Panc1 (cell line): ENCODE measurements around the gene KRT7. TPM values are rescaled to one million over a fixed set of nuclear protein-coding genes. Genes with fewer than 3 reads are reported as not detected.

ENCODE experiments used
- ATAC-seq: fragments of 200-7000 bp; cut with Tn5 transposase; 2 replicates; pipeline ENCODE4 v1.9.1; 2020; ENCODE audit warnings: mild to moderate bottlenecking, moderate library complexity
- BruUV-seq: library from RNA; stranded (reverse); fragments of 400-500 nt; replicated peaks from 2 replicates; lab custom pipeline; 2021; lab: Mats Ljungman, UMichigan
- CTCF ChIA-PET: fragments of 300-600 bp; sonication (Branson Sonifier 250); formaldehyde crosslinking; loops from one replicate; lab custom pipeline; 2022; ENCODE audit warnings: antibody characterized with exemption; lab: Charles Lee
- POLR2A ChIA-PET: fragments of 300-600 bp; sonication (Branson Sonifier 250); formaldehyde crosslinking; loops from one replicate; lab custom pipeline; 2022; ENCODE audit warnings: antibody characterized with exemption; lab: Charles Lee
- DNase-seq: peaks from one replicate; pipeline ENCODE4 v3.0.0-alpha.2; 2010; ENCODE audit warnings: low read depth, low spot score
- H3K27ac ChIP-seq: 2 replicates; pipeline ENCODE4 v1.5.1; 2011; ENCODE audit warnings: mild to moderate bottlenecking, low read length, inconsistent platforms
- H3K27me3 ChIP-seq: fragments of 200-500 bp; sonication (Bioruptor generic); 2 replicates; pipeline ENCODE4 v1.6.0; 2014; ENCODE audit warnings: low read length, inconsistent platforms; ENCODE audit not compliant: control insufficient read depth, insufficient read depth
- H3K36me3 ChIP-seq: fragments of 200-500 bp; sonication (Bioruptor generic); 2 replicates; pipeline ENCODE4 v1.5.1; 2014; ENCODE audit warnings: inconsistent platforms, mild to moderate bottlenecking, low read length, moderate library complexity; ENCODE audit not compliant: control insufficient read depth, insufficient read depth
- H3K4me1 ChIP-seq: 2 replicates; pipeline ENCODE4 v1.5.1; 2011; ENCODE audit warnings: inconsistent platforms, mild to moderate bottlenecking, low read length, moderate library complexity; ENCODE audit not compliant: control insufficient read depth, insufficient read depth
- H3K4me3 ChIP-seq, 2 experiments: 2 replicates each; pipeline ENCODE4 v1.5.1; 2011 to 2012; ENCODE audit warnings: low read depth in 2 of 2, low read length in 2 of 2, mild to moderate bottlenecking in 2 of 2, inconsistent platforms in 1 of 2, moderate library complexity in 1 of 2
- H3K9me3 ChIP-seq: fragments of 200-500 bp; sonication (Bioruptor generic); 2 replicates; pipeline ENCODE4 v1.5.1; 2014; ENCODE audit warnings: low read depth, mild to moderate bottlenecking, inconsistent platforms, low read length, moderate library complexity; ENCODE audit not compliant: control insufficient read depth, insufficient read depth
- CTCF ChIP-seq: fragments of 450-650 bp; IDR thresholded peaks from 2 replicates; pipeline ENCODE4 v1.5.1; 2017; ENCODE audit warnings: mild to moderate bottlenecking
- POLR2AphosphoS5 ChIP-seq: IDR thresholded peaks from 2 replicates; pipeline ENCODE4 v1.6.1; 2012; ENCODE audit warnings: mild to moderate bottlenecking, low read depth, low read length, moderate library complexity
- REST ChIP-seq, 2 experiments: IDR thresholded peaks; 2 replicates each; pipeline ENCODE4 v1.6.1; 2011 to 2012; ENCODE audit warnings: low read depth in 2 of 2, control low read depth in 1 of 2, low read length in 1 of 2, mild to moderate bottlenecking in 1 of 2, moderate library complexity in 1 of 2; ENCODE audit not compliant: insufficient read depth in 1 of 2
- SIN3A ChIP-seq: IDR thresholded peaks from 2 replicates; pipeline ENCODE4 v1.6.1; 2012; ENCODE audit warnings: low read depth, mild to moderate bottlenecking, low read length, moderate library complexity, borderline replicate concordance; ENCODE audit not compliant: insufficient read depth
- TCF7L2 ChIP-seq: IDR thresholded peaks from 2 replicates; pipeline ENCODE4 v1.6.1; 2011; ENCODE audit warnings: mild to moderate bottlenecking, low read depth, low read length, inconsistent platforms
- in situ Hi-C: cut with HindIII; loops from 2 replicates; pipeline ENCODE4 v1.10.0; 2016; ENCODE audit warnings: low sequenced_read_pairs, low pct_unique_long_range_greater_than_20kb
- intact Hi-C: fragments of 100-400 bp; cut with micrococcal nuclease; formaldehyde crosslinking; loops from one replicate; pipeline ENCODE4 v1.10.0; 2022; ENCODE audit not compliant: unreplicated experiment
- total RNA-seq: library from RNA; stranded (reverse); gene quantifications from one replicate; pipeline ENCODE4 v1.2.1, GENCODE V29; 2021; ENCODE audit not compliant: unreplicated experiment

KRT7 gene
- total RNA-seq, 1 experiment from 2014 or later = 16.8 TPM

GRCh38 chr12:52267266-52267665, 34.2 kb downstream of the KRT7 start:
- H3K27ac ChIP-seq = no peak overlapping the region; the same call in 1 of the 2 replicates
- H3K4me3 ChIP-seq = no peak overlapping the region
- ATAC-seq (no peak), DNase-seq (no peak)
- BruUV-seq = no TSS peak
- CTCF ChIA-PET = no interaction called here
- intact Hi-C loops = no loop called here
- POLR2A ChIA-PET = no interaction called here
- H3K4me1 ChIP-seq = no peaks in the 10 kb centered on the region
- no peaks in the 10 kb centered on the region for H3K9me3 ChIP-seq
- no peak for TF ChIP-seq POLR2AphosphoS5
- no peak for TF ChIP-seq REST (IDR thresholded peaks at IDR 0.05; ENCODE audit: insufficient read depth in 1 of 2, low read depth in 2 of 2, low read length in 1 of 2)
- no peak for TF ChIP-seq SIN3A
- no peak for TF ChIP-seq CTCF
- in situ Hi-C loops = no loop called here
- H3K27me3 ChIP-seq = no peaks in the 10 kb centered on the region
- H3K36me3 ChIP-seq = no peaks in the 10 kb centered on the region

GRCh38 chr12:52267699-52268098, 34.7 kb downstream of the KRT7 start:
- DNase-seq (no peak), ATAC-seq (no peak)
- ChIA-PET POLR2A (interaction anchor here (0.6 kb wide), 2 partner anchors 40 to 755 kb away, joined by 4 to 5 read pairs; no protein-coding TSS in a partner anchor), CTCF (no interaction called here)
- H3K4me1 ChIP-seq = no peaks in the 10 kb centered on the region
- no peak overlapping the region for H3K4me3 ChIP-seq
- TF ChIP-seq TCF7L2 (no peak), REST (IDR thresholded peaks at IDR 0.05; ENCODE audit: insufficient read depth in 1 of 2, low read depth in 2 of 2, low read length in 1 of 2) (no peak), CTCF (no peak), SIN3A (no peak), POLR2AphosphoS5 (no peak)
- intact Hi-C loops = no loop called here
- no TSS peak for BruUV-seq
- H3K36me3 ChIP-seq = no peaks in the 10 kb centered on the region
- no peaks in the 10 kb centered on the region for H3K27me3 ChIP-seq
- H3K27ac ChIP-seq = no peak overlapping the region; the same call in 1 of the 2 replicates
- in situ Hi-C loops = no loop called here
- no peaks in the 10 kb centered on the region for H3K9me3 ChIP-seq
